ENCODE measurements around the gene STAG2.
A peak's percentile ranks its signal among the peaks of the same experiment; 100 is the strongest.
"Not testable (repeated sequence)": the region's sequence is repeated elsewhere in the genome, so short reads cannot be mapped to it uniquely, and the experiment has no call there.

Gene STAG2

DNA sequence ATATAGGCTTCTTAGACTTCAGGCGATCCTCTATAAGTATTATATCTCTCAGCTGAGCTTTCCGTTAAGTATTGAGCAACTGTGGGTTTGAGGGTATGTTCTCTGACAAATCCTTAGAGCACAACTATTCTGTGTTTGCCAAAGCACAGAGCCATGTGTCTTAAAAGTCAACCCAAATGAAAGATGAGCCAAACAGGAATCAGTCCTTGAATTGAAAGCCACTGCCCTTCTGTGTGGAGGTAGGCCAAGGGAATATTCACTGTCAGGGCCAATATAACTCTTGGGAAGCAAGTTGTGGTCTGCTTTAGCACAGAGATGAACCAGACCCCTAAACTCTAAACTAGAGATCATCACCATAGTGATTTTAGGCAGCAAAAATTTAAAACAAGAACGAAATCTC lies 164.0 kb downstream of the STAG2 start:
- DNase-seq, result no peak
- TF ChIP-seq GATA1 (IDR thresholded peaks at IDR 0.05; ENCODE audit: low read depth, low read length) (no peak), POLR2A (IDR thresholded peaks at IDR 0.05; ENCODE audit: low read length) (no peak)

- TF ChIP-seq POLR2A (IDR thresholded peaks at IDR 0.05; ENCODE audit: low read length) (no peak), GATA1 (IDR thresholded peaks at IDR 0.05; ENCODE audit: low read depth, low read length) (no peak)
- DNase-seq, result peak in 1 of 2 experiments; percentile 4
Observed at GRCh38 chrX:124127496-124127895, 166.0 kb downstream of the STAG2 start.

GRCh38 chrX:124132437-124132836 lies 170.9 kb downstream of the STAG2 start:
- not testable (repeated sequence) for DNase-seq

DNA sequence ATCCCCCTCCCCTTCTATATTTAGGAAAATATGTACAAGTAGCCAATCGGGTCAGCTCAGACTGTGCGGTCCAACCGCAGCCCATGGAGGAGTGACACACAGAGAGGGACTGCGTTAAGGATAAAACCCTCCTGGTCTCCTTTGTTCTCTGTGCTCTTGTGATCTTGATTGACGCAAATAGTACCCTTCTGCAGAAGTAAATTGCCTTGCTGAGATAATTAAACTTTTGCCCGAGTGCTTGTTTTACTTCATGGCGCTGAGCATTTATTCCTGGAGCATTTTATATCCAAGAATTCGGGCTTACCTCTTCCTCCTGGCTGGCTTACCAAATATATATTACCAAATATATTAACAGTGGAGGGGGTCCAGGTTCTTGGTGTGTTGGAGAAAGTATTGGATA lies 184.2 kb downstream of the STAG2 start:
- TF ChIP-seq POLR2A (IDR thresholded peaks at IDR 0.05; ENCODE audit: low read length) (no peak), GATA1 (IDR thresholded peaks at IDR 0.05; ENCODE audit: low read depth, low read length) (no peak)
- no peak for DNase-seq

DNA sequence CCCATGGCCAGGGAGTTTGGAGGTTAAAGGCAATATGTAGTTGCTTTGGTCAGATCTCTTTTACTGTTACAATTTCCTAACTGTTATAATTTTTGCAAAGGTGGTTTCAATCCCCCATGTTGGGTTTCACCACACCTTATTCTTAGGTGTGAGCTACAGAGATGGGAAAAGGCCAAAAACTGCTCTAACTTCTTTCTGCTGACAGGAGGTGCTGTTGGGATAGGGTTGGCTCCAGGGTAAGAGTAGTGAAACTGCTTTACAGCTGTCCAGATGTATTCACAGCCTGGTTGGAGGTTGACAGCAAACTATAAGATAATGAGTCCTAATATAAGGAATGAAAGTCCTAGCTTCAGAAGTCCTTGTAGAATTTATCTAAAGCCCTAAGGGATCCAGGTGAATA lies 189.7 kb downstream of the STAG2 start:
- no peak for DNase-seq
- TF ChIP-seq GATA1 (IDR thresholded peaks at IDR 0.05; ENCODE audit: low read depth, low read length), result no peak
- no peak for TF ChIP-seq POLR2A (IDR thresholded peaks at IDR 0.05; ENCODE audit: low read length)

Data from erythroblast (primary cell).